Measurements from ENCODE around the gene FYN.

DNA sequence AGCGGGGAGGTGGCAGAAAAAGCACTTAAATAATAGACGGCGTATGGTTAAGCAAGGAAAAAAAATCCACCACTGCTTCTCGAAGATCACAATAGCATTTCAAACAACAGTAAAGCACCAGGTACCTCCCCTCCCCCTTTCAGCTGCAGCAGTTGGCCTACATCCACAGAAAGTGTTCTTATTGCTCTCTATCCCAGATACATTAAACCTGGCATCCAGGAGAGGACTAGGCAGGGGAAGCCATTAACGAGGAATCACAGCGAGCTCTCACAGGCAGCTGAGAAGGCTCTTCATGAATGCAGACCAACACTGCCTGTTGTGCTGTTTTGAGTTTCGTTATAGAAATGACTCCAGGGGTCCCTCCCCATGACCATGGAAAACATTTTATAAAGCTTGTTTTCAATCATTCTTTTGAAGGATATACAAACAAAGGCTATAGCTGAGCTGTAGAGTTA lies 11.8 kb downstream of the FYN start:
- TF ChIP-seq POLR2A (IDR thresholded peaks at IDR 0.05) (no peak), CTCF (IDR thresholded peaks at IDR 0.05) (no peak)
